WI38 (cell line): ENCODE measurements around the gene NAV2.
"Not testable (repeated sequence)": the region's sequence is repeated elsewhere in the genome, so short reads cannot be mapped to it uniquely, and the experiment has no call there.

ENCODE experiments used
- H3K4me3 ChIP-seq: 2 replicates; pipeline ENCODE4 v1.5.1; 2011; ENCODE audit warnings: low read depth, mild to moderate bottlenecking, control low read depth, low read length
- CTCF ChIP-seq: IDR thresholded peaks from 2 replicates; pipeline ENCODE4 v1.5.1; 2012; ENCODE audit warnings: low read depth, mild to moderate bottlenecking, control low read depth, low read length

The NAV2 gene

DNA sequence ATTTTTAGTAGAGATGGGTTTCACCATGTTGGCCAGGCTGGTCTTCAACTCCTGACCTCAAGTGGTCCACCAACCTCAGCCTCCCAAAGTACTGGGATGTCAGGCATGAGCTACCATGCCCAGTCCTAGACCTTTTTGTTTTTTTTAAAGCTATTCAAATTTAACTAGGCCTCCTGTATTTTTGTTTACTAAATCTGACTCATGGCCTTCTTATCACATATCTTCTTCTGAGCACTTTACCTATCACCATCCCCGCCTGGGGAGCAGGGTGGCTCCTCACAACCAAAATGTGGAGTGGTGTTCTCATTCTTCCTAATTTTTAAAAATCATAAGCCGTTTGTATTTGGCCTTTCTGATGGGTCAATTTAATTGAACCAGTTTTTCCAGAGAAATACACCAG is 355.0 kb downstream of the NAV2 start:
- TF ChIP-seq CTCF = no peak
- H3K4me3 ChIP-seq = no peak overlapping the region

DNA sequence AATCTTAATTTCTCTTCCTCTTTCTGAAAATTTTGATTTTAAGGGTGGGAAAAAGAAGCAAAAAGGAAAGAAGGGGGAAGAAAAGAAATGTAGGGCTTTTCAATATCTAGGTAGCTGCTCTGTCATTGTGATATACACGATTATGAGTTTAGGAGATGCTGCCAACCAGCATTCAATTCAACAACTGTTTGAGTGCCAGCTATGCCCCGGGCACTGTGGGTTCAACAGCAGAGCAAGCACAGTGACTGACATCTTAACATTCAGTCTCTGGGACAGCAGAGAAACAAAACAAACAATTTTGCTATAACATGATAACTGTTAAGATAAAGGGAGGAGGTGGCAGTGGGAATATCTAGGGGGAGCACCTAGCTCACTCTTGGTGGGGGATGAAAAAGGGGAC is 356.1 kb downstream of the NAV2 start:
- no peak for TF ChIP-seq CTCF

DNA sequence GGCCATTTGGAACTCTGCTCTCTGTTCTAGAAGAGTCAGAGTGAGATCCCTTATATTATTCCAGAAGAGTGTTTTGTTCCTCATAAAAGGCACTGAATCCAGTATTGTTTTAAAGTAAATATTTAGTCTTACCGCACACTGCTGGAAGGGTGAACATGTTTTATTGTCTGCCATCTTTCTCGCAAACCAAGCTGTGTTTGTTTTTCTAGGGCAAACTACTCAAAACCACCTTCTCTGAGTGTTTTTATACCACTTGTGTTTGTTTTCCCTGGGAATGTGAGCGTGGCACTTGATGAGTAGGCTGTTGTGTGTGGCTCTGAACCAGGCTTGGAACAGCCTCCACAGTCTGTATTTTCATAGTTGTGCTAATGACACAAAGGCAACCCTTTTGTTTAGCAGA is 357.8 kb downstream of the NAV2 start:
- TF ChIP-seq CTCF = no peak
- no peak overlapping the region for H3K4me3 ChIP-seq

More for the DNA sequence above, 356.1 kb downstream of the NAV2 start:
- H3K4me3 ChIP-seq = no peak overlapping the region

DNA sequence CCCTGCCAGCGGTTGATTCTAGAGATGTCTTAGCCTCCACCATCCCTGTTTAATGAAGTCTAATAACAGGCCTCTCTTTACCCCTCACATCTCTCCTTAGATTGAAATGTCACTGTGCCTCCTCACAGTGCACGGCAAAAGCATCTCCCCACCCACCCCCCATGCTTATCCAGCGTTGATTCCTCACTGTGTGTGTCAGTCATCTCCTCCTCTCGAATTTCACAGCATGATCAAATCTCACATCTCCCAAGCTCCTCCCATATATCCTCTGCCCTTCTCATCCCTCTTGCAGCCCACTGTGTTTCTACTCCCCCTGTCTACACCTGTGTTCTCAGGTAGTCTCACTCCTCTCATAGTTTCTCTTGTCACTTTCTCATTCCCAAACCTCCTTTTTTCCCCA is 363.0 kb downstream of the NAV2 start:
- TF ChIP-seq CTCF = no peak
- no peak overlapping the region for H3K4me3 ChIP-seq

- TF ChIP-seq CTCF = no peak
- H3K4me3 ChIP-seq = no peak overlapping the region
Observed at GRCh38 chr11:20078846-20079245, 366.2 kb downstream of the NAV2 start.

GRCh38 chr11:20080032-20080685 is 367.5 kb downstream of the NAV2 start:
- TF ChIP-seq CTCF = no peak
- H3K4me3 ChIP-seq = no peak overlapping the region

- no peak overlapping the region for H3K4me3 ChIP-seq
- no peak for TF ChIP-seq CTCF
Observed at GRCh38 chr11:20081336-20081735, 368.7 kb downstream of the NAV2 start.

DNA sequence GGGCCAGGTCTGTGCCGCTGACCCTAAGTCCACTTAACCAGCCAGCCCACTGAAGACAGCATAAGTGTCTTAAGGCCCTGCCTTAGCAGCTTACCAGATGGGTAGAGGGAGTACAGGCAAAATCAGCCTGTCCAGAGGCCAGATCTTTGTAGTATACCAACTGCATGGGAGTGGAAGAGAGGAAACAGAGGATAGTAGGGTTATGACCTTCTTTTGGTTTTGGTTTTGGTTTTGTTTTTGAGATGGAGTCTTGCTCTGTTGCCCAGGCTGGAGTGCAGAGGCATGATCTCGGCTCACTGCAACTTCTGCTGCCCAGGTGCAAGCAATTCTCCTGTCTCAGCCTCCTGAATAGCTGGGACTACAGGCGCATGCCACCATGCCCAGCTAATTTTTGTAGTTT is 371.2 kb downstream of the NAV2 start:
- not testable (repeated sequence) for H3K4me3 ChIP-seq
